Effector memory CD4-positive, alpha-beta T cell (primary cell): ENCODE results near the gene GBF1.
"Not testable (repeated sequence)": the region's sequence is repeated elsewhere in the genome, so short reads cannot be mapped to it uniquely, and the experiment has no call there.

Experiments used
- DNase-seq, 3 donors: peaks; one replicate each; pipeline ENCODE4 v3.0.0-alpha.2; 2020
- H3K27ac ChIP-seq: 2 replicates; pipeline ENCODE4 v1.7.0; 2013; ENCODE audit warnings: mild to moderate bottlenecking, low read length, moderate library complexity; ENCODE audit not compliant: insufficient read depth, poor library complexity, severe bottlenecking
- H3K27me3 ChIP-seq: replicated peaks from 2 replicates; pipeline ENCODE4 v1.7.0; 2013; ENCODE audit warnings: mild to moderate bottlenecking, low read length; ENCODE audit not compliant: insufficient read depth, control insufficient read depth, poor library complexity, severe bottlenecking
- H3K36me3 ChIP-seq: 2 replicates; pipeline ENCODE4 v1.7.0; 2013; ENCODE audit warnings: mild to moderate bottlenecking, low read length, moderate library complexity; ENCODE audit not compliant: control insufficient read depth, insufficient read depth
- H3K4me1 ChIP-seq: 2 replicates; pipeline ENCODE4 v1.7.0; 2013; ENCODE audit warnings: low read length, mild to moderate bottlenecking; ENCODE audit not compliant: control insufficient read depth, insufficient read depth, poor library complexity, severe bottlenecking
- H3K4me3 ChIP-seq: 2 replicates; pipeline ENCODE4 v1.7.0; 2013; ENCODE audit warnings: low read length, low read depth, mild to moderate bottlenecking; ENCODE audit not compliant: insufficient read depth, poor library complexity, severe bottlenecking
- H3K9me3 ChIP-seq: 2 replicates; pipeline ENCODE4 v1.7.0; 2013; ENCODE audit warnings: mild to moderate bottlenecking, low read length, moderate library complexity; ENCODE audit not compliant: control insufficient read depth

GBF1 gene

GRCh38 chr10:102242118-102242485 lies 3.2 kb upstream of the GBF1 start:
- H3K4me3 ChIP-seq, result peak overlapping the region; percentile 44
- peaks cover 15% of the 10 kb centered on the region for H3K27me3 ChIP-seq
- no peaks in the 10 kb centered on the region for H3K9me3 ChIP-seq
- no peaks in the 10 kb centered on the region for H3K36me3 ChIP-seq
- no peak overlapping the region for H3K27ac ChIP-seq
- H3K4me1 ChIP-seq, result peaks cover 35% of the 10 kb centered on the region
- DNase-seq, result no peak

DNA sequence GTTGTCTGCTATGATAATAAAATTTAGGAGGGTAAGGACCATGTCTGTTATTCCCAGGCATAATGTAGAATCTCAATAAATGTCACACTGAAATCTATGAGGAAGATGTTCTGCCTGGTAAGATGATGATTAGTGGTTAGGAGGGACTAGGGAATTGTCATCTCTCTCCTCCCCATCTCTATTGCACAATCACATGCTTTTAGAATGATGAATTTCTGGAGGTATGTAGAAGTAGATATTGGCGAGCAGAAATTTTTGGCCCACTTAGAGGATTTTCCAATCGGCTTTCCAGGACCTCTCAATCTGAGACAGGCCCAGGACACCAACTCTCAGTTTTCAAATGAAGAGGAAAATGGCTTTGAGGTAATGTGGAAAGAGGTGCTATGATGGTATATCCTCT lies 2.0 kb upstream of the GBF1 start:
- H3K4me1 ChIP-seq, result peaks cover 45% of the 10 kb centered on the region
- H3K27ac ChIP-seq, result no peak overlapping the region
- no peaks in the 10 kb centered on the region for H3K9me3 ChIP-seq
- no peak overlapping the region for H3K4me3 ChIP-seq
- peaks cover 15% of the 10 kb centered on the region for H3K27me3 ChIP-seq
- H3K36me3 ChIP-seq, result no peaks in the 10 kb centered on the region
- no peak for DNase-seq

- Histone ChIP-seq H3K36me3 (no peaks in the 10 kb centered on the region), H3K27me3 (peaks cover 10% of the 10 kb centered on the region), H3K4me1 (peaks cover 41% of the 10 kb centered on the region), H3K27ac (peak overlapping the region; percentile 93), H3K9me3 (no peaks in the 10 kb centered on the region), H3K4me3 (peak overlapping the region; percentile 91)
- no peak for DNase-seq
These were observed 560 bp downstream of the GBF1 start for GRCh38 chr10:102245932-102246251.

DNA sequence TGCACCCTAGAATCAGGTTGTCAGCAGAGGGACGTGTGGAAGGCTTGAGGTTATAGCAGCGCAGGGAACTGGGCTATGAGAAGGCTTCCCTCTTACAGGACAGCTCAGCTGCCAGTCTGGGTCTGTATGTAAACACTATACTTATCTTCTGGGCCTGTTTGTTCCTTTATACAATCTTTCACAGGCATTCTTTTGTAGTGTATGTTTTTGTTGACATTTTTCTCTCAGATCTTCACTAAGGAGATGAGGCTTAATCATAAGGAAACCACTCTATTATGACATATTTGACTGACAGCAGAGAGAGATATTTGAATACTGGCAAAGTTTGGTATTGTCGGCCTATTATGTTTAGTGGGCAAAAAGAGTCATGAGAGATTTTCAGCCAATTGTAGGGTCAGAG lies 929 bp downstream of the GBF1 start:
- Histone ChIP-seq H3K27me3 (peaks cover 6% of the 10 kb centered on the region), H3K4me3 (peak overlapping the region; percentile 91), H3K36me3 (no peaks in the 10 kb centered on the region), H3K27ac (peak overlapping the region; percentile 93), H3K4me1 (peaks cover 37% of the 10 kb centered on the region), H3K9me3 (no peaks in the 10 kb centered on the region)
- DNase-seq, result no peak

DNA sequence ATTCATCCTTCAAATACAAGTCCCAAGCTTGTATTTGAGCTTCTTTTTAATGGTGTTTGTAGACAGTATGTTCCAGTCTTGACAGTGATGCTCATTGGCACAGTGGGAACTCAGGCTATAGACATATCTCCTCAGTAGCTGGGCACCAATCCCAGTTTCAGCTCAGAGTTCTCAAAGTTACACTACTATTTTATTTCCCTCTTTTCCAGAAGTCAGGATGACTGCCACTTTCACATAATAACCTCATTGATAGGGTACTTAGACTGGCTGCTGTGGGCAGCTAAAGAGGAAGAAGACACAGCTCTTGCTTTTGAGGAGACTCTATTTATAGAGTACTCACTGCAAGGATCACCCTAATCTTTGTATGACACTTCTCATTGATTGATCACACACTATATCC lies 2.4 kb downstream of the GBF1 start:
- Histone ChIP-seq H3K27ac (no peak overlapping the region), H3K36me3 (no peaks in the 10 kb centered on the region), H3K9me3 (no peaks in the 10 kb centered on the region), H3K27me3 (peaks cover 6% of the 10 kb centered on the region), H3K4me3 (no peak overlapping the region), H3K4me1 (peaks cover 27% of the 10 kb centered on the region)
- DNase-seq, result no peak

DNA sequence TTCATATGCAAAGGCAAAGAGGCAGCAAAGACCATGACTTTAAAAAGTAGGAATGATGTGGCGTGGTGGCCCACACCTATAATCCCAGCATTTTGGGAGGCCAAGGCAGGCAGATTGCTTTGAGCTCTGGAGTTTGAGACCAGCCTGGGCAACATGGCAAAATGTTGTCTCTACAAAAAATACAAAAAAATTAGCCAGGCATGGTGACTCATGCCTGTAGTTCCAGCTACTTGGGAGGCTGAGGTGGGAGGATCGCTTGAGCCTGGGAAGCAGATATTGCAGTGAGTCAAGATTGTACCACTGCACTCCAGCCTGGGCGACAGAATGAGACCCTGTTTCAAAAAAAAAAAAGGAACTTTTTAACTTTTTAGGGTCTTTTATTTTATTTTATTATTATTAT lies 7.2 kb downstream of the GBF1 start:
- not testable (repeated sequence) for H3K27ac ChIP-seq, H3K27me3 ChIP-seq, H3K4me3 ChIP-seq, H3K36me3 ChIP-seq, DNase-seq, H3K9me3 ChIP-seq, H3K4me1 ChIP-seq

- no peak overlapping the region for H3K4me3 ChIP-seq
- H3K4me1 ChIP-seq, result no peaks in the 10 kb centered on the region
- H3K27ac ChIP-seq, result no peak overlapping the region
- no peaks in the 10 kb centered on the region for H3K27me3 ChIP-seq
- no peak for DNase-seq
- H3K9me3 ChIP-seq, result no peaks in the 10 kb centered on the region
- H3K36me3 ChIP-seq, result peaks cover 7% of the 10 kb centered on the region
These were observed 9.1 kb downstream of the GBF1 start for GRCh38 chr10:102254426-102254825.

DNA sequence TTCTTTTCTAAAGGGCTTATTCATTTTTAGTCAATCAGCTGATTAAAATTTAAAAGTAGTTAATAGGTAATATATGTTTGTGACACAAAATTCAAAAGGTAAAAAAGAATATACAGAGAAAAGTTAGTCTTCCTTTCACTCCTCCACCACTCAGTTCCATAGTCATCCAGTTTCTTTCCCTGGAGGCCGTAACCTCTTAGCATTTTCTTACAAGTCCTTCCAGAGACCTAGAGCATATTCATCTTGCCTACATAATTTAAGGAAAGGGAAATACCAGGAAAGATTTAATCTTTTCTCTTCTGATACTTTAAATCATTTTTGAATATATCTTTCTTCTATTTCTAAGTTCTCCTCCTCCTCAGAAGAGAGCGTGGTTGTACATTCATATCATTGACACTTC lies 10.1 kb downstream of the GBF1 start:
- Histone ChIP-seq H3K4me3 (no peak overlapping the region), H3K27me3 (no peaks in the 10 kb centered on the region), H3K9me3 (no peaks in the 10 kb centered on the region), H3K36me3 (peaks cover 16% of the 10 kb centered on the region), H3K4me1 (no peaks in the 10 kb centered on the region), H3K27ac (no peak overlapping the region)
- no peak for DNase-seq

GRCh38 chr10:102261196-102261595 lies 15.9 kb downstream of the GBF1 start:
- Histone ChIP-seq H3K27ac (no peak overlapping the region), H3K4me1 (no peaks in the 10 kb centered on the region), H3K27me3 (no peaks in the 10 kb centered on the region), H3K9me3 (no peaks in the 10 kb centered on the region), H3K36me3 (peaks cover 48% of the 10 kb centered on the region), H3K4me3 (no peak overlapping the region)
- DNase-seq, result no peak

DNA sequence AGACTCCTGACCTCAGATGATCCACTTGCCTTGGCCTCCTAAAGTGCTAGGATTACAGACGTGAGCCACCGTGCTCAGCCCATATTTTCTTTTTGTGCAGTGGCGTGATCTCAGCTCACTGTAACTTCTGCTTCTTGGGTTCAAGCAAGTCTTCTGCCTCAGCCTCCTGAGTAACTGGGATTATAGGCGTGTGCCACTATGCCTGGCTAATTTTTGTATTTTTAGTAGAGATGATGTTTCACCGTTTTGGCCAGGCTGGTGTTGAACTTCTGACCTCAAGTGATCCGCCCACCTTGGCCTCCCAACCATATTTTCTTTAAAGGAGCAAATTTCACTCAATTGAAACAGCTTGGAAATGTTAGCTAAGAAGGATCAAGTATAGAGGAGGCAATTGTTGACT lies 16.5 kb downstream of the GBF1 start:
- no peaks in the 10 kb centered on the region for H3K9me3 ChIP-seq
- H3K27me3 ChIP-seq, result no peaks in the 10 kb centered on the region
- no peak overlapping the region for H3K4me3 ChIP-seq
- no peak for DNase-seq
- no peaks in the 10 kb centered on the region for H3K4me1 ChIP-seq
- no peak overlapping the region for H3K27ac ChIP-seq
- H3K36me3 ChIP-seq, result peaks cover 48% of the 10 kb centered on the region

- H3K9me3 ChIP-seq, result no peaks in the 10 kb centered on the region
- H3K27me3 ChIP-seq, result no peaks in the 10 kb centered on the region
- H3K4me1 ChIP-seq, result no peaks in the 10 kb centered on the region
- no peak overlapping the region for H3K27ac ChIP-seq
- no peak for DNase-seq
- no peak overlapping the region for H3K4me3 ChIP-seq
- peaks cover 48% of the 10 kb centered on the region for H3K36me3 ChIP-seq
These were observed 17.5 kb downstream of the GBF1 start for GRCh38 chr10:102262744-102263370.
